Measurements from ENCODE around the gene ZDHHC9.

ZDHHC9 gene

DNA sequence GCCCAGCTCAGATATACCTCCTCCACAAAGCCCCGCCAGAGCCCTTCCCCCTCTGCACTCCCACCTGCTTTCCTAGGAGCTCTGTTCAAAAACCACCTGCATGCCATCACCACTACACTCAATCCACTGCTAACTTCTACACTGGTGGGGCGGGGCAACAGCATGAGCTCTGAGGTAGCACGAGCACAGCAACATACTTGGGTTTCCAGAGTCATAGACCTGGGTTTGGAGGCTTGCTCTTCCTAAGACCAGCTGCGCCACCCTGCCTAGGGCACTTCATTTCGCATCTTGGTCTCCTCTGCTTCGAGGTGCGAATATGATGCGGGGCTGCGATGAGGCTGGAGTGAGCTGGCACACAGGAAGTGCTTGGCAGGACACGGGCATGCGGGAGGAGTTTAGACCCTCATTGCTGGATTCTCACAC lies 60.4 kb downstream of the ZDHHC9 start:
- peaks cover 95% of the 10 kb centered on the region for H3K36me3 Mint-ChIP-seq
- no peak for ATAC-seq

DNA sequence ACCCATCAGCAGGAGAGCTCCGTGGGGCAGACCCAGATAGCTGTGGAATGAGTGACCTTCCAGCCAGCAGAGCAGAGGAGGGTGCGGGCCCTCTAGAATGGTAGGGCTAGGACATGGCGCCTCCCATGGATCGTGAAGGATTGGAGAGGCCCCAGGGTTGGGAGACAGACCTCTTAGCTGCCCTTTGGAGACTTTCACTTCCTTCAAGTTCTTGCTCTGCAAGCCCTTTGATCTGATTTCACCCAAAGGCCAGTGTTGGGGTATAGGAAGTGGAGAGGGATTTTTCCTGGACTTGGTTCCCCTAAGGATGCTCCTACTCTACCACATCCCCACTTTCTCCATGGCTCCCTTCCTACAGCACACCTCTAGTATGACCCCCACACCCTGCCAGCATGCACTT lies 61.0 kb downstream of the ZDHHC9 start:
- ATAC-seq (no peak), DNase-seq (ENCODE audit: low spot score in 2 of 2) (no peak)
- Mint-ChIP-seq H3K36me3 (peaks cover 89% of the 10 kb centered on the region), H3K27ac (peak overlapping the region; percentile 91), H3K4me1 (peaks cover 63% of the 10 kb centered on the region), H3K9me3 (no peaks in the 10 kb centered on the region), H3K4me3 (peak overlapping the region; percentile 93)

More for the DNA sequence above, 60.4 kb downstream of the ZDHHC9 start:
- Mint-ChIP-seq H3K27ac (peak overlapping the region; percentile 91), H3K4me3 (peak overlapping the region; percentile 93), H3K9me3 (no peaks in the 10 kb centered on the region), H3K4me1 (peaks cover 63% of the 10 kb centered on the region)
- no peak for DNase-seq (ENCODE audit: low spot score in 2 of 2)

DNA sequence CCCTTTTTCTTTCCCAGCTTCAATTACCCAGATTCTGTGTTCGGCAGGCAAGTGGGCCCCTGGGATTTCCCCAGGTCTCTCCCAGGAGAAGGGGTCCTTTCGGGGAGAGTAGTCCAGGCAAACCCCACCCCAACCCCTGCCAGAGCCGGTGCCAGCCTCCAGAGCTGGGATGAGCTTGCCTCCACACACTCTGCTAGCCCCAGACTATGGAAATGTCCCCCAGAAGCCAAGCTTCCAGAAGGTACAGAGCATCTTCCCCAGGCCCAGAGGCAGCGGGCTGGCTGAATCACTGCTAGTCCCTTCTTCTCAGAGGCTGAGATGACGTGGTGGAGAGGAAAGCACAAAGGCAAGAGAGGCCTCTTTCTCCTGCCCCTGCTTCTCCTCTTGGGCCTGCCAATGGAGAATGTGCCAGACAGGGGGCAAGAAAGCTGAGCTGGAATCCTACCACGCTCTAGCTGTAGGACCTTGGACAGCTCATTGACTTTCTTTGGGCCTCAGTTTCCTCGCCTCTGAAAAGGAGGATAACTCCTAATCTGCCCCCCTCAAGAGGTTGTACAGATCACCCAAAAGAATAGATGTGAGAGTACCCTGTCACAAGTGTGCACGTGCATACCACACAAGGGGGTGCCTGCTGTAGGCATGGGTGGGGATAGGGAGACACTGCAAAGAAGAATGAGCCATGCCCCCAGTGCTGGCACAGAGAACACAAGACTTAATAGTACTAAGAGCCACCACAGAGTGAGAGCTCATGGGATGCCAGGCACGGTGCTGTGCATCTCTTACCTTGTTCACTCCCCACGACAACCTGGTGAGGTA lies 61.8 kb downstream of the ZDHHC9 start:
- no peak for DNase-seq (ENCODE audit: low spot score in 2 of 2)
- Mint-ChIP-seq H3K9me3 (no peaks in the 10 kb centered on the region), H3K4me3 (peak overlapping the region; percentile 93), H3K27ac (peak overlapping the region; percentile 91), H3K4me1 (peaks cover 63% of the 10 kb centered on the region), H3K36me3 (peaks cover 81% of the 10 kb centered on the region)
- ATAC-seq = peak; percentile 60

DNA sequence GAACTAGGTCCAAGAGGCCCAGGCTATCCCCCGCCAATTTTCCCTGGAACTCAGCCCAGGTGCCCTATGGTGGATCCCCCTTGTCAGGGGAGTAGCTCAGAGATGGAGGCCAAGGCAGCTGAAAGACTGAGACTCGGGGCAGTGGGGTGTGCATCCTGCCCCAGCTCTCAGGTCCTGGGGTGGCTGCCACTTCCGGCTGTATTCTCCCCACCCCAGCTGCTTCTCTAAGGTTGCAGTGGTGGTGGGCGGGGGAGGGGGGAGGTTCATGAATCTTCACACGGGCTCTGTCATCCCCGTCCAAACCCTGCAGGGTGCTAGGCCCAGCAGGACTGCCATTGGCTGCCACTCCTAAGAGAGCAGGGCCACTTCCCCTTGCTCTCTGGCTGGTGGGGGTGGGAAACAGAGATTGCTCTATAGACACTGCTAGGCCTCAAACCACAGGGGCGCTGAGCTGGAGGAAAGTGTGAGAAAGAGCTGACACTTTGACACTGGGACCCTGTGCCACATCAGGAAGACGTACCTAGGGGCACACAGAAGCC lies 62.5 kb downstream of the ZDHHC9 start:
- Mint-ChIP-seq H3K4me3 (peak overlapping the region; percentile 93), H3K9me3 (no peaks in the 10 kb centered on the region), H3K4me1 (peaks cover 59% of the 10 kb centered on the region), H3K27ac (peak overlapping the region; percentile 91), H3K36me3 (peaks cover 74% of the 10 kb centered on the region)
- ATAC-seq (peak; percentile 92), DNase-seq (ENCODE audit: low spot score in 2 of 2) (peak; percentile 42 to 80)

- DNase-seq (ENCODE audit: low spot score in 2 of 2) = no peak
- peak overlapping the region; percentile 91 for H3K27ac Mint-ChIP-seq
- no peaks in the 10 kb centered on the region for H3K9me3 Mint-ChIP-seq
- H3K4me3 Mint-ChIP-seq = peak overlapping the region; percentile 93
- ATAC-seq = no peak
- peaks cover 52% of the 10 kb centered on the region for H3K4me1 Mint-ChIP-seq
- peaks cover 68% of the 10 kb centered on the region for H3K36me3 Mint-ChIP-seq
These were observed 63.1 kb downstream of the ZDHHC9 start for GRCh38 chrX:129780441-129781105.

DNA sequence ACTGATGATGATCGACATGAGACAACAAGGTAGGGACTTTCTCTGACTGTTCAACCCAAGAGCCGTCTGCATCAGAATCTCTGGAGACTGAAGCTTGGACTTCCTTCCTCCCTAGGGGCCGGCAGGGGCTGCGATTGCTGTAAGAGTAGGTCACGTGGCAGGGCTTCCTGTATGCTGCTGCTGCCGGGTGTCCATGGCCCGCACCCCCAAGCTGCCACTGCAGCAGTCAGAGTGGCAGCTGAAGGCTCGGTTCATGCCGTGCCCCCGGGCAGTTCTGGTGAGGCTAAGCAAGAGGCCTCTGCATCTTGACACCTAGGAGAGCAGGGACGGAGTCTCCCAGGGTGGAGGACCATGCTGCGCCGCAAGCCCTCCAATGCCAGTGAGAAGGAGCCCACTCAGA lies 63.9 kb downstream of the ZDHHC9 start, which contains the start of gene SASH3:
TSS of gene SASH3 (plus strand) at position 203 of the 400 bp plus-strand sequence. CDS start at position 352, 149 bp downstream.
- H3K4me3 Mint-ChIP-seq = peak within 1 kb of the TSS; percentile 93
- no peaks in the 10 kb centered on the region for H3K9me3 Mint-ChIP-seq
- H3K4me1 Mint-ChIP-seq = peaks cover 54% of the 10 kb centered on the region
- peak in 1 of 2 donors; percentile 74 for DNase-seq (ENCODE audit: low spot score in 2 of 2)
- H3K27ac Mint-ChIP-seq = peak within 1 kb of the TSS; percentile 91
- ATAC-seq = peak; percentile 55
- H3K36me3 Mint-ChIP-seq = peaks cover 60% of the 10 kb centered on the region

DNA sequence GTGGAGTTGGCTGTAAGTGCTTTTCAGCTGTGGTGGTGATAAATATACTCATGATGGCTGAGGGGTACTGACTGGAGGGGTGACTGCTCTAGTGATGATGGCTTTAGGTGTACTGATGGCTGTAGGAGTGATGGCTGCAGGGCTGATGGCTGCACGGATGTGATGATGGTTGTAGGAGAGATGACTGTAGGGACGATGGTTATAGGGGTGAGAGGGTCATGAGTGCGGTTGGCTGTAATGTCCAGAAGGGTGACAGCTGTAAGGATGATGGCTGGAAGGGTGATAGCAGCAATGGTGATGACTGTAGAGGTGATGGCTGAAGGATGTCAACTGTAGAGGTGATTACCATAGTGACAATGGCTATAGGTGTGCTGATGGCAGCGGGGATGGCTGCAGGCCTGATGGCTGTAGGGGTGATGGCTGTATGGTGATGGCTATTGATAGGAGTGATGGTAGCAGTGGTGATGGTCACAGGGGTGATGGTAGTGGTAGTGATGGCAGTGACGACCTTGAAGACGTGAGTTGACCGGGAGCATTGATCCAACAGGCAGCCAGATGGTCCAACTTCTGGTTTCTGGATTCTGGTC lies 64.5 kb downstream of the ZDHHC9 start:
- Mint-ChIP-seq H3K4me1 (peaks cover 57% of the 10 kb centered on the region), H3K9me3 (no peaks in the 10 kb centered on the region), H3K4me3 (peak overlapping the region; percentile 93), H3K27ac (peak overlapping the region; percentile 91), H3K36me3 (peaks cover 54% of the 10 kb centered on the region)
- DNase-seq (ENCODE audit: low spot score in 2 of 2) (no peak), ATAC-seq (no peak)

GRCh38 chrX:129777218-129778030 lies 66.3 kb downstream of the ZDHHC9 start:
- ATAC-seq = peak; percentile 43
- Mint-ChIP-seq H3K27ac (peak overlapping the region; percentile 93), H3K36me3 (peaks cover 36% of the 10 kb centered on the region), H3K4me1 (peaks cover 57% of the 10 kb centered on the region), H3K4me3 (peak overlapping the region; percentile 93), H3K9me3 (no peaks in the 10 kb centered on the region)
- peak in 1 of 2 donors; percentile 77 for DNase-seq (ENCODE audit: low spot score in 2 of 2)

GRCh38 chrX:129773649-129774458 lies 69.8 kb downstream of the ZDHHC9 start:
- H3K4me3 Mint-ChIP-seq = peak overlapping the region; percentile 62

DNA sequence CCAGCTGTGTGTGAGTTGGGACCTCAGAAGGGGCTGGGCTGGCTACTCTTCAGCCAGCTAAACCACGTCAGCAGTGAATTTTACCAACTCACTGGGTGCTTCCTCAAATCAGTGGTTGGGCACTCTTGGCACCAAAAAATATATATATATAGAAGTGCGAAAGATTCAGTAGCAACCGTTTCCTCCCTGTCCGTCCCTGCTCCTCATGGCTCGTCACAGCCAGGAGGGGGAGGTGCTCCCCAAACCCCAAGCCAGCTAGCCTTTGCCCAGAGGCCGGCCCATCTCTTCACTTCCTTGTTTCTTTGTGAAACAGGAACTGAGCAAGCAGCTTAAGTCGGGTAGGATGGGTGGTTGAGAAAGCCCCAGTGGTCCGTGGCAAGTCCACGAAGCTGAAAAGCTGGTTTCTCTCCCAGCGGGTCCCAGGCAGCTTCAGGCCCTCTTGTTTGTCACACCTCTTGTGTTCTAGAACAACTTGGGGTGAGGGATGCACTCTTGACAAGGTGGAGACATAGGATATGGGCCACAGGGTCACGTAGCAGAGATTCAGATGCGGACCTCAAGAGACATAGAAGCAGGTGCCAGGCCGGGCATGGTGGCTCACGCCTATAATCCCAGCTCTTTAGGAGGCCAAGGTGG lies 70.8 kb downstream of the ZDHHC9 start:
- DNase-seq (ENCODE audit: low spot score in 2 of 2) (no peak), ATAC-seq (peak; percentile 69)
- Mint-ChIP-seq H3K4me1 (peaks cover 68% of the 10 kb centered on the region), H3K9me3 (no peaks in the 10 kb centered on the region), H3K36me3 (no peaks in the 10 kb centered on the region), H3K4me3 (peak overlapping the region; percentile 62), H3K27ac (peak overlapping the region; percentile 93)

More at GRCh38 chrX:129773649-129774458, 69.8 kb downstream of the ZDHHC9 start:
- Mint-ChIP-seq H3K9me3 (no peaks in the 10 kb centered on the region), H3K4me1 (peaks cover 65% of the 10 kb centered on the region), H3K27ac (peak overlapping the region; percentile 93), H3K36me3 (peaks cover under 1% of the 10 kb centered on the region)
- DNase-seq (ENCODE audit: low spot score in 2 of 2) = no peak
- ATAC-seq = peak; percentile 31

DNA sequence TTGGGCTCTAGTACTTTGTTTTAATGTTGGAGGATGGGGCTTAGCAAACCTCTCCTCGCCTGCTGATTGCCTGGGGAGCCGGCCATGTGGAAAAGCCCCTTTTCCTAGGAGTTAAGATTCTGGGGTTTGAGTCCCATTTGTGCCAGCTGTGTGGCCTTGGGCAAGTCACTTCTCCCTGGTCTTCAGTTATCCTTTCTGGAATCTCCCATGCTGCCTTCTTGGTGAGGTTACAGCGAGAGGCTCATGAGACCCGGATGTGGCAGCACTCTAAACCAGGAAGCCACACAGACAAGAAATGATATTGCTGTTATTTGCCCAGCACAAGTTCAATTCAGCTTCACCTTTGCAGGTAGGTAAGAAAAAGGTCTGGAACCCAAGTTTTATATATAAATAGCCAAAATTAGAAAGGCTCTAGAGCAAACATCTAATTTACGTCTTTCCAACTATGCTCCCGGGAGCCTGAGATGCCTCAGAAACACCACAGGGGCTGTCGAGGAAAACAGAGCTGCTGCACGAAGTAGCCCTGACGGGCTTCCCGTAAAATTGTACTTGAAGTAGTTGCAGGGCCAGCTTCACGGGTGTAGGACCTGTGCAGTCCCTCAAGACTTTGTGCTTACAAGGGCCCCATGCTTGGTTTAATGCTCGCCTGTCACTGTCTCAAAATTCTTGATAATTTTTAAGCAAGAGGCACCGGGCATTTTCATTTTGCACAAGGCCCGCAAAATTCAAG lies 72.3 kb downstream of the ZDHHC9 start:
- Mint-ChIP-seq H3K36me3 (no peaks in the 10 kb centered on the region), H3K9me3 (no peaks in the 10 kb centered on the region), H3K4me1 (peaks cover 60% of the 10 kb centered on the region), H3K27ac (peak overlapping the region; percentile 90), H3K4me3 (peak overlapping the region; percentile 62)
- no peak for ATAC-seq
- no peak for DNase-seq (ENCODE audit: low spot score in 2 of 2)

DNA sequence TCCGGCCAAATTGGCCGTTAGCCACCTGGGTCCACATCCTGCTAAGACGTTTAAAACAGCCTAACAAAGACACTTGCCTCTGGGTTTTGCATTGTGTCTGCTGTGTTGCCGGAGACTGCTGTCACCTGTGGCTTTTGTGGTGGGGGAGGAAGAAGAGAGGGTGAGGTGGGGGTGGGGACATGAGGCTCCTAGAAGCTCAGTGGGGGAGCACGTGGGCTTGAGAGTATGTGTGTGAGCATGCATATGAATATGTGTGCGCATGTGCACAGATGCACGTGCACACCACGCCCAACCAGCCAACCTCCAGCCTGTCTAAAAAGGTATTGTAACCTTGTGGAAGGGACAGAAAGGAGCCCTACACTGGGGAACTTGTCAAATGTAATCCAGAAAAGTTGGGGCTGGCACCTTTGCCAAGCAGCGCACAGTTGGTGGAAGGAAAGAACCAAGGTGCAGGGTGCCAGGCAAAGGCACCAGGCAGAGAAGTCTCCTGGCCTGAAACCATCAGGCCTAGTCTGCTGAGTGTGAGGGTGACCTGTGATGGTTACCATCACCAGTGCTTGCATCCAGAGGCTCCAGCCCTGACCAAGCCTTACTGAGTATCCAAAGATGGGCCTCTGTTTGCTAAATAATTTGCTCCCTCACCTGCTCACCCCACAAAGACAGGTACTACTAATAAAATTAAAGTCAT lies 74.1 kb downstream of the ZDHHC9 start:
- Mint-ChIP-seq H3K27ac (peak overlapping the region; percentile 86), H3K36me3 (no peaks in the 10 kb centered on the region), H3K9me3 (no peaks in the 10 kb centered on the region), H3K4me1 (peaks cover 52% of the 10 kb centered on the region), H3K4me3 (peak overlapping the region; percentile 34)
- DNase-seq (ENCODE audit: low spot score in 2 of 2) = no peak
- peak; percentile 84 for ATAC-seq

Measured in stimulated activated effector memory CD8-positive, alpha-beta T cell treated with anti-CD3 and anti-CD28 coated beads, Interleukin-12 subunit alpha, Interleukin-12 subunit beta, amount 100 ng/mL, for 72 hours (primary cell).